Stimulated activated CD8-positive, alpha-beta memory T cell treated with anti-CD3 and anti-CD28 coated beads, Interleukin-15, amount 100 ng/mL, for 1 hour (primary cell): ENCODE results near the gene TNFAIP8L3.
"Not testable (repeated sequence)": the region's sequence is repeated elsewhere in the genome, so short reads cannot be mapped to it uniquely, and the experiment has no call there.

ENCODE experiments used
- DNase-seq: peaks from one replicate; pipeline ENCODE4 v3.0.0-alpha.2; 2020; ENCODE audit warnings: low read depth

The TNFAIP8L3 gene

DNA sequence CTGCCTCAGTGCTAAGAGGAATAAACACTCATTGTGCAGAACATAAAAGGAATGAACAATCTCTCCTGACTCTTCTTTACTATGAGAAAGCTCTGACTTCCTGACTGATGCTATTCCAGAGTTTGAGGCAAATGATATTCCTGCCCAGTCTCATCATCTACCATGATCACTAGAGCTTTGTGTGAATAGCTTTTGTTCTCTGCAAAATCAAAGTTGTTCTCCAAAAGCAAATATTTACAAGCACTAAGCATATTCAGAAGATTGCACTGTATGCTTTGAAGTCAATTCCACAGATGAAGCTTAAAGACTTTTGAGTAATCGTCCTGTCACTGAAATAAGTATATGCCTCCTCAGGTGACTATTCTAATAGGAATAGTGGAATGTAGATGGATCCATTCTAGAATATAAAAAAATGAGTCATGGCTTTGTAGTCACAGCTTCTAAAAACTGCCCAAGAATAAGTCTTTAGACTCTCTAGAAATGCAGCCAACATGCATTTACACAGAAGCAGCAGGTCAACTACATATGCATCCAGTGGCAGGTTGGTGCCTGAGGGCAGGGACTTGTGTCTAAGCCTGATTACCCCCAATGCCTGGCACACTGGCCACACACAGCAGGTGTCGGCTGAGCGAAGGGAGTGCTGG lies 34.6 kb downstream of the TNFAIP8L3 start:
- DNase-seq, result no peak

DNA sequence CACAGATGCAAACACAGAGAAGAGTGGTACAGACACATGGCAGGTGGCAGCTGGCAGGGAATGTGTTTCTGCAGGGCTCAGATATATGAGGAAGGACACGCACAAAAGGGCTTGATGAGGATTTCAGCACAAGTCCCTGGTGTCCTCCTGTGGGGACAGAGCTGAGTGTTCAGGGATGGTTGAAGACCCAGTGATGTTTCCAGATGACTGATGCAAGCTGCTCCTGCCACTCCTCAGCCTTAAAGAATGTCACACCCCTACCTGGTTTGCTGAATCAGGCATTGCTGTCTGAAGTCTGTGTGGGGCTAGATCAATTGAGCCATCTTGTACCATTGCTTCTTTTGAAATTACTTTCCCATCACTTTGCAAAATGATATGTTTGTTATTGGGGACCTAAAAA lies 40.2 kb downstream of the TNFAIP8L3 start:
- no peak for DNase-seq

DNA sequence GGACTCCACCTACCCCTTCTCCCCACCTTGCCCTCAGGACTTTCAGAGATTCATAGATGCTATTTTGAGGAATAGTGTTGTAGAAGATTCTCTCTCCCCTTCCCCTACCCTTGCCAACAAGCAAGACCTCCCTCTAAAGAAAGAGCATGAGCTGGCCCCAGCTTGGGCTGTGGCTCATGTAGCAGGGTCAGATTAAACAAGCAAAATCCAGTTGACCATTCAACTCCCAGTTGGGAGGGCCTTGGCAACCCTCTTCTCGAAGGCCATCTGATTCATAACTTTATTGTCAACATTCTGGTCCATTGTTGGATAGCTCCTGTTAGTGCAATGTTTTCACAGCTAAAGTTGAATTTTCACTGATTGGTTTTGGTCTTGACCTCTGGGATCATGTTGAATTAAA lies 41.1 kb downstream of the TNFAIP8L3 start:
- DNase-seq, result no peak

- no peak for DNase-seq
Observed at GRCh38 chr15:51051776-51052175, 42.9 kb downstream of the TNFAIP8L3 start.

DNA sequence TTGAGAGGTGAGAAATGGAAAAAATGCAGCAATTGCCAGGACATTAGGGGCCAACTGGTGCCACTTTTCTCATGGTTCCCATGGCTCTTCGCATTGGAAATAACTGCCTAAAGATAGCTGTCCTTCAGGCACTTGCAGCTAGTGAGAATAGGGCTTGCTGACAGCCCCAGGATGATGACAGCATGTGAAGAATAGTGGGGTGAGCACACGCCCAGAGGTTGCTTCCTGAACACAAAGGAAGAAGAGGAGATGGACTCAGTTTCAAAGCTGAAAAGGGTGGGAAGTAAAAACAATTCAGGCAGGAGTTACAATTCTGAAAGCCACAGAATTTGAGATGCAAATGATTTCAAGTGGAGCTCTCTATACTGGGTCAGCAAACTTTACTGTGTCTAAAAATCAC lies 45.6 kb downstream of the TNFAIP8L3 start:
- no peak for DNase-seq

DNA sequence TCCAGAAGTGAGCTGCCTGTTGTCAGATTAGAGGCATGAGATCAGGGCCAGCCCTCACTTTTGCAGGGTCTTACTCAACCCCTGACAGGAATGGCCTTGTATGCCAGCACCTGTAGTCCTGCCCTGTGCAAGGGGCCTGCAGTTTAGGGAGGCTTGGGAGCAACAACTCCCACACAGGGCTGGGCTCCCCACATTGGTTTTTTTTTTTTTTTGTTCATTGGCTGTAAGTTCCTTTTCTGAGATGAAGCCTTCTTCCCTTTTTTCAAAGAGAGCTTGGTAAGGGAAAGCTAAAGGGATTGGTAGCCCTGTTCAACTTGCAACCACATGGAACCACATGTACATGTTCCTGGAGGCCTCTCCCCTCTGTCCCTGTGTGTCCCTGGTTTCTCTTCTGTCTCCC lies 46.4 kb downstream of the TNFAIP8L3 start:
- DNase-seq, result no peak

DNA sequence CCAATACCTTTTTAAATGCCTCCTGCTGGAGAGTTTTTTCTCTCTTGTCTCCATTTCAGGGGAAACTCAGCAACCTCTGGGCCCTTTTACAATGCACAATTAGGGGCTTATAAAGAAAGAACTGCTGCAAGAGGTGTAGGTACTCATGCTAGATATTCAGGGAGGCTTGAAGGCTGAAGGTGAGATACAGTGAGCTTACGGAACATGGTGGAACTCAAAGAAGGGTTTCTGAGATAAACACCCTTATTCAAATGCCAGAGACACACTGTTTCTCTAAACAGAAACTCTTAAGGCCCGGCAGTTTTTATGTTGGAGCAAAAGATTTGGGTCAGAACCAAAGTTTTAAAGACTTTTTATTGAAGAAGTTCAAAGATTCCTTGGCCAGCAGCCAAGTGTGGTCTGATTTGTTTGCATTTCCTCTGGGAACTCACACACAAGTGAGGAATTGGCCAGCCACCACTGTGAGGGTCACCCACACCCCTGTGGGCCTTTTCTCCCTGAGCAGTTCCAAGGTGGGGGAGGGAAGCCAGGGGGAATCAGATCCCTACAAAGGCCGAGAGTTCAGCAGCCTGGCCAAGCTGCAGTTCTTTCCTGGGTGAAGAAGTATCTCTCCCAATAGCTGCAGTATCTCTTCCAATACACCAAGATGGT lies 47.8 kb downstream of the TNFAIP8L3 start:
- DNase-seq, result no peak

GRCh38 chr15:51046016-51046415 lies 48.7 kb downstream of the TNFAIP8L3 start:
- DNase-seq, result no peak

GRCh38 chr15:51044037-51044727 lies 50.5 kb downstream of the TNFAIP8L3 start:
- no peak for DNase-seq

GRCh38 chr15:51038974-51039319 lies 55.8 kb downstream of the TNFAIP8L3 start:
- DNase-seq, result no peak

GRCh38 chr15:51038162-51038973 lies 56.3 kb downstream of the TNFAIP8L3 start:
- DNase-seq, result no peak

DNA sequence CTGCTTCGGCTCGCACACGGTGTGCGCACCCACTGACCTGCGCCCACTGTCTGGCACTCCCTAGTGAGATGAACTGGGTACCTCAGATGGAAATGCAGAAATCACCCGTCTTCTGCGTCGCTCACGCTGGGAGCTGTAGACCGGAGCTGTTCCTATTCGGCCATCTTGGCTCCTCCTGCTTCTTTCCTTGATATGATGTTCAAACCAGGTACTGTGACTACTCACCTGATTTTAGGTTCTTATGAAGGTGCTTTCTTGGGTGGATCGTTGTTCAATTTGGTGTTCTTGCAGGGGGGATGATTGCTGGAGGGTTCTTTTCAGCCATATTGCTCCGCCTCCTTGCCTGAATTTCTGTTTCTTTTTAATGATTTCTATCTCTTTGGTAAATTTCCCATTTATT lies 57.2 kb downstream of the TNFAIP8L3 start:
- DNase-seq, result not testable (repeated sequence)

- DNase-seq, result no peak
Observed at GRCh38 chr15:51030649-51031316, 63.9 kb downstream of the TNFAIP8L3 start.

GRCh38 chr15:51025454-51025846 lies 69.3 kb downstream of the TNFAIP8L3 start:
- DNase-seq, result no peak

- no peak for DNase-seq
Observed at GRCh38 chr15:51024735-51025453, 69.8 kb downstream of the TNFAIP8L3 start.

DNA sequence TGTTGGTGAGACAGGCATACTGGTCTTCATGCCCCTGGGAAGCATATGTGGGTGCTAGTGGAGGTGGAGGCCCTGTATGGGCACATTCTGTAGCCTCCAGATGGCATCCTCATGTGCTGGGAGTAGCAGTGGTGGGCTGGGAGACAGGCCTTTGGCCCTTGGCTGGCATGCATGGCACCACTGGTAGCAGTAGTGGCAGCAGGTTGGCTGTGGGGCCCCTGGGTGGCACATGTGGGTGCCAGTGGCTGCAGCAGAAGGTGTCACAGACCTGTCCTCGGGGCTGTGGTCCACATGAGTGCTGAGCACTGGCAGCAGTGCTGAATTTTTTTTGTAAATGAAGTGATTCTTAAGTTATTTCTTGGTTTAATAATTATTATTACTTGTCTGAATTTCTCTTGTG lies 71.2 kb downstream of the TNFAIP8L3 start:
- no peak for DNase-seq

DNA sequence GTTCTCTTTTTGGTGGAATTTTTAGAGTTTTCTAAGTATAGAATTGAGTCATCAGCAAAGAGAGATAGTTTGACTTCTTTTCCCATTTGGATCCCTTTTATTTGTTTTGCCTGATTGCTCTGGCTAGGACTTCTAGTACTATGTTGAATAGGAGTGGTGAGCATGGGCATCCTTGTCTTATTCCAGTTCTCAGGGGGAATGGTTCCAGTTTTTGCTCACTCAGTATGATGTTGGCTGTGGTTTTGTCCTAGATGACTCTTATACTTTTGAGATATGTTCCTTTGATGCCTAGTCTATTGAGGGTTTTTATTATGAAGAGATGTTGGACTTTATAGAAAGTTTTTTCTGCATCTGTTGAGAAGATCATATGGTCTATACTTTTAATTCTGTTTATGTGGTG lies 72.5 kb downstream of the TNFAIP8L3 start:
- DNase-seq, result no peak

- DNase-seq, result no peak
Observed at GRCh38 chr15:51016615-51017014, 78.1 kb downstream of the TNFAIP8L3 start.

DNA sequence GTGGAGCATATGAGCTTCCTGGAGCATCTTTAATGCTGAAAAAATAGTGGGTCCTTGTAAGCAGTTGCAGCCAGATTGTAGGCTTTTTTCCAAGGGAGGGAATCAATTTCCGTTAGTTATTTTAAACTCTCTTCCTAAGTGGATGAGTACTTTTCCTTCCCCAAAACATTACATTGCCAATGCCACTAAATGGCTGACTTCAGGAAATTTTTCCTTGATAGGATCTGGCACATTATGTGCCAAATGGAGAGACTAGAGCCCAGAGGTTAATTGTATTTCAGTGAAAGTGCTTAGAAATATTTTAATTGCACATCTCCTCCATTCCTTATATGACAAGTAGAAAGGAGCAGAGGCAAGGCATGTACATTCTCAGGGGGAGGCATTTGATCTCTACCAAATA lies 83.5 kb downstream of the TNFAIP8L3 start:
- no peak for DNase-seq

DNA sequence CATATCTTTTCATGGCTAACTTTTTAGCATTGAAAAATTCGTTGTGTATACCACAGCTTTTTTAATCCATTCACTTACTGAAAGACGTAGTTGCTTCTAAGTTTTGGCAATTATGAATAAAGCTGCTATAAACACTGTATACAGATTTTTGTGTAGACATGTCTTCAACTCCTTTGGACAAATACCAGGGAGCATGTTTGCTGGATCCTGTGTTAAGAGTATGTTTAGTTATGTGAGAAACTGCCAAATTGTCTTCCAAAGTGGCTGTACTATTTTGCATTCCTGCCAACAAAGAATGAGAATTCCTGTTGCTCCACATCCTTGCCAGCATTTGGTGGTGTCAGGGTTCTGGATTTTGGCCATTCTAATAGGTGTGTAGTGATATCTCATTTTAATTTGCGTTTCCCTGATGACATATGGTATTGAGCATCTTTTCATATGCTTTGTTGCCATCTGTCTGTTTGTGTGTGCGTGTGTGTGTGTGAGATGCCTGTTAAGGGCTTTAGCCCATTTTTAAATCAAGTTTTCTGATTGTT lies 87.5 kb downstream of the TNFAIP8L3 start:
- no peak for DNase-seq
